Raji (cell line): ENCODE data around the gene GALNT8.

ENCODE experiments used
- POLR2A ChIP-seq: IDR thresholded peaks from 2 replicates; pipeline ENCODE4 v1.6.1; 2011; ENCODE audit warnings: low read depth, low read length, control low read depth; ENCODE audit not compliant: insufficient read depth

Gene GALNT8

GRCh38 chr12:4780641-4781611 is 60.7 kb downstream of the GALNT8 start:
- TF ChIP-seq POLR2A: no peak

- TF ChIP-seq POLR2A: no peak
These were observed 64.3 kb downstream of the GALNT8 start for GRCh38 chr12:4784404-4785054.

- no peak for TF ChIP-seq POLR2A
These were observed 66.6 kb downstream of the GALNT8 start for GRCh38 chr12:4786795-4787194.

- no peak for TF ChIP-seq POLR2A
These were observed 67.8 kb downstream of the GALNT8 start for GRCh38 chr12:4787965-4788364.

GRCh38 chr12:4789776-4790175 is 69.6 kb downstream of the GALNT8 start:
- no peak for TF ChIP-seq POLR2A

- no peak for TF ChIP-seq POLR2A
These were observed 71.3 kb downstream of the GALNT8 start for GRCh38 chr12:4791497-4791896.

- no peak for TF ChIP-seq POLR2A
These were observed 74.3 kb downstream of the GALNT8 start for GRCh38 chr12:4794491-4794890.

- no peak for TF ChIP-seq POLR2A
These were observed 76.0 kb downstream of the GALNT8 start for GRCh38 chr12:4796216-4796615.

GRCh38 chr12:4796694-4797482 is 76.7 kb downstream of the GALNT8 start:
- no peak for TF ChIP-seq POLR2A

- TF ChIP-seq POLR2A: no peak
These were observed 80.4 kb downstream of the GALNT8 start for GRCh38 chr12:4800555-4800954.

GRCh38 chr12:4802841-4803240 is 82.6 kb downstream of the GALNT8 start:
- no peak for TF ChIP-seq POLR2A

- no peak for TF ChIP-seq POLR2A
These were observed 86.4 kb downstream of the GALNT8 start for GRCh38 chr12:4806439-4807115.

GRCh38 chr12:4807116-4807783 is 87.0 kb downstream of the GALNT8 start:
- no peak for TF ChIP-seq POLR2A

- TF ChIP-seq POLR2A: no peak
These were observed 87.6 kb downstream of the GALNT8 start for GRCh38 chr12:4807813-4808212.
